ENCODE measurements around the gene RBP3.

Gene RBP3

GRCh38 chr10:47348138-47348651 lies at the start of gene RBP3:
Gene RBP3, plus strand, starts transcription at chr10:47348363. Its CDS starts 122 bp downstream, at chr10:47348485.
- no peak for DNase-seq

- DNase-seq, result no peak
These were observed 49.4 kb upstream of the RBP3 start for GRCh38 chr10:47298715-47299114.

DNA sequence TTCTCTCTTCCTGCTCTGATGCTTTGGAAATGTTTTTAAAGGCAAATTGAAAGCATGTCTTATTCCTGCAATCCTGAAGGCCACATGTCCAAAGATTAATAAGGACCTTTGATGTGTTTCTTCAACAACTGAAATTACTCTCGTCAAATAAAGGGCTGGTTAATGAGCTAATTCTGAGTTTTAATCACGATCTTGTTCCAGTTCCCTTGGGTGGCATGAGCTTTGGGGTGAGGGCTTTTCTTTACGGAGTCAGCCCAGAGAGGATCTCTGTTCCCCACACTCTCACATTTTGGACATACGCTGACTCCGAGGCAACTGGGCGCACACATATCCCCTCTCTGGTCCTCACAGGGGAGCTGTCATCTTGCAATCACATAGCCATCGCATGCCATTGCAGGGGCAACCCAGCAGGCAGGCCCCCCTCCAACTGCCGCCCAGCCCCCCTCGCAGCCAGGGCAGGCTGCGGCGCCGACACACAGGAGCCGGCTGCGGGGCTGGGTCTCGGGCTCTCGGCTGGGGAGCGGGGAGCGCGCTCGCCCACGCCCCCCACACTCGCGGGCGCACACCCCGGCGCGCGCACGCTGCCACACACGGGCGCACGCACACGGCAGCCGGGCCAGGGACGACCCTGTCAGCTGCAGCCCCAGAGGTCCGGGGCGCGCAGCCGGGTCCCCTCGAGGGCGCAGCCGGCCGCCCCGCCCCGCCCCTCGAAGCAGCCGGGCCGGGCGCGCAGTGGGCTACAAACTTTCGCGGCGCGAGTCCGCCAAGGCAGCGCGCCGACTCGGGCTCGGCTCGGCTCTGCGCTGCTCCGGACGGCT lies 48.3 kb upstream of the RBP3 start, which contains the start of gene GDF10:
Gene GDF10 (plus strand): TSS at position 587 of the 818 bp plus-strand sequence. CDS start 455 bp downstream, outside the sequence.
- no peak for DNase-seq

DNA sequence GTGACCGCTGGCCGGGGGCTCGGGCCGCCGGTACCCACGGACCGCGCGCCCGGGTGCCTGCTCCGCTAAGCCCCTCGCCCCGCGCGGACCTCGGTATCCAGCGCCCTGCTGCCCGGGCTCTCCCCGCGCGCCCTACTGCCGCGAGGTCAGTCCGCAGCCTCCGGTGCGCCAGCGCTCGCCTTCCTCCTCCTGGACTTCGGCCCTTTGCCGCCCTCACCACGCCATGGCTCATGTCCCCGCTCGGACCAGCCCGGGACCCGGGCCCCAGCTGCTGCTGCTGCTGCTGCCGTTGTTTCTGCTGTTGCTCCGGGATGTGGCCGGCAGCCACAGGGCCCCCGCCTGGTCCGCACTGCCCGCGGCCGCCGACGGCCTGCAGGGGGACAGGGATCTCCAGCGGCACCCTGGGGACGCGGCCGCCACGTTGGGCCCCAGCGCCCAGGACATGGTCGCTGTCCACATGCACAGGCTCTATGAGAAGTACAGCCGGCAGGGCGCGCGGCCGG lies 47.7 kb upstream of the RBP3 start:
- no peak for DNase-seq

DNA sequence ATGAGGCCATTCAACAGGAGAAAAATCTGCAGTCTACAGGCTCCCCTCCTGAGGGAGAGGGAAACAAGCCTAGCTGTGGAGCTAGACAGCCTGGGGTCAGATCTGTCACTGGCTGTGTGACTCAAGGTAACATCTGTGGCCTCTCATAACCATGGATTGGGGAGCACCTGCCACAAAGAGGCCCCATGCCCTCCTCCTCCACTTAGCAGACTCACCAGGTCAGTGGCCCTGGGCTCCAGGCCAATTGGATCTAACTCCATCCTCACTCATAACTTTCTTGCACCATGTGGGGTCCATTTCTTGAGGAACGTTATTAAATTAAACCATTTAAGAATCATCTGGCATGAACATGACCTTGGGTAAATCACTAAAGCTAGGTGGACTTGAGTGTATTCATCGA lies 46.3 kb upstream of the RBP3 start:
- no peak for DNase-seq

GRCh38 chr10:47303105-47303504 lies 45.1 kb upstream of the RBP3 start:
- DNase-seq, result no peak

GRCh38 chr10:47303866-47304265 lies 44.3 kb upstream of the RBP3 start:
- no peak for DNase-seq

- no peak for DNase-seq
These were observed 42.6 kb upstream of the RBP3 start for GRCh38 chr10:47305566-47305965.

- DNase-seq, result no peak
These were observed 41.6 kb upstream of the RBP3 start for GRCh38 chr10:47306387-47307210.

GRCh38 chr10:47307381-47307780 lies 40.8 kb upstream of the RBP3 start:
- DNase-seq, result no peak

DNA sequence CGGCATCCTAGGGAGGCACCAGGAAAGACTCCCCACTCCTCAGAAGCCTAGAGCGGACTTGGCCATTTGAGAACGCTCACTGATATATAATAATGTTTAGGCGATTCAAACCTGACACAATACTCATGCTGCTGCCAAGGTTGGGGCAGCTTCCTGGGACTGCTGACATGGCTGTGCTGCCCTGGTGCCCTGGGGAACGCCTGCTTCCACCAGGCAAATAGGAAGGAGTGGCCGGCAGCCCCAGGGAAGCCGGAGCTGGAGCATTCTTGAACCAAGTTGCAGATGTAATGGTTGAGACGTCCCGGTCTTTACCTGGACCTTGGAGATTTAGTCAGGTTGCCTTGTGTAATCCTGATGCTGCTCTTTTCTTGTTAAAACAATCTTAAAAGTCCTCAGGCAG lies 39.4 kb upstream of the RBP3 start:
- no peak for DNase-seq

DNA sequence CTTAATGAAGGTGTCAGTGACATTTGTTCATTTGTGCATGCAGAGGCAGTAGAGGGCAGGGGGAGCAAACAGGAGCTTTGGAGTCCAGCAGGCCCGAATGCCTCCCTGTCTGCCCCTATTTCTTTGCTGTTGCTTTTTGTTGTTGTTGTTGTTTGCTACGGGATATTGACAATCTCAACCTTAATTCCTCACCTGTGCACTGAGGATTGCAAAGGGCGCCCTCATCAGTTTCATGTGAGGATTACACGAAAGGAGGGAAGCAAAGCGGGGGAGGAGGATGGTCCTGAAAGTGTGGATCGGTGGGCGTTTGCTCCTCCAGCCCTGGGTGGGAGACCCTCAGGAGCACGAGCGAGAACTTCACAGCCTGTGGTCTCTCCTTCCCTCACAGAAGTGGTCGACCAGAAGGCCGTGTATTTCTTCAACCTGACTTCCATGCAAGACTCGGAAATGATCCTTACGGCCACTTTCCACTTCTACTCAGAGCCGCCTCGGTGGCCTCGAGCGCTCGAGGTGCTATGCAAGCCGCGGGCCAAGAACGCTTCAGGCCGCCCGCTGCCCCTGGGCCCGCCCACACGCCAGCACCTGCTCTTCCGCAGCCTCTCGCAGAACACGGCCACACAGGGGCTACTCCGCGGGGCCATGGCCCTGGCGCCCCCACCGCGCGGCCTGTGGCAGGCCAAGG lies 38.6 kb upstream of the RBP3 start:
- DNase-seq, result no peak

DNA sequence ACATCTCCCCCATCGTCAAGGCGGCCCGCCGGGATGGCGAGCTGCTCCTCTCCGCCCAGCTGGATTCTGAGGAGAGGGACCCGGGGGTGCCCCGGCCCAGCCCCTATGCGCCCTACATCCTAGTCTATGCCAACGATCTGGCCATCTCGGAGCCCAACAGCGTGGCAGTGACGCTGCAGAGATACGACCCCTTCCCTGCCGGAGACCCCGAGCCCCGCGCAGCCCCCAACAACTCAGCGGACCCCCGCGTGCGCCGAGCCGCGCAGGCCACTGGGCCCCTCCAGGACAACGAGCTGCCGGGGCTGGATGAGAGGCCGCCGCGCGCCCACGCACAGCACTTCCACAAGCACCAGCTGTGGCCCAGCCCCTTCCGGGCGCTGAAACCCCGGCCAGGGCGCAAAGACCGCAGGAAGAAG lies 38.1 kb upstream of the RBP3 start:
- DNase-seq, result no peak

DNA sequence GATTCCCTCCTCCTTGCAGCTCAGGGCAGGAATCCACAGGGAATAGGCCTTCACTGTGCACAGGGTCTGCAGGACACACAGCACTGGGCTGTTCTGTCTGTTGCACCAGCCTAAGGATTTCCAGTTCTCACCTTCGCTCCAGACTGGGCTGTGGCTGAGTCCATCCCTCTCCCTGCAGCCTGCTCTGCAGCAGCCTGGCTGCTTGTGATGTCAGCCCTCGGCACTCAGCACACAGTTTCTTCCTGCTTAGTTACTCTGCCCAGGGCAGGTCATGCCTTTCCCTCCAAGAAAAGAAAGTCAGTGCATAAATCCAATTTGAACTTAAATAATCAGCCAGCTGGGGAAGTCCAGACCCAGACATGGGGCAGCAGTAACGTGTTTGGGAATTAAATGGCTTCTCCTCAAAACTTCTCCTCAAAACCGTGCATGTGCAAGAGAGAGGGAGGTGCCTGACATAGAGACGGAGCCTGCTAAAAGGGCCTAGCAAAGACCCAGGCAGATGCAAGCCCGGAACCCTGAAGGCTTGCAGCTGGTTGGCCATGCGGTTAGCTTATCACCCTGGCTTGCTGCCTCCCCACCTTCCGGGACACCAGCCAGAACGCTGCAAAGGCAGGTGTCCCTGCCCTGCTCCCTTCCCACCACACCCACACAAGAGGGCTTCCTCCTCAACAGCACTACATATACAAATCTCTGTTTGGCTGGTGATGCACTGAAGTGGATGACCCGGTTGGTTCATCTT lies 36.8 kb upstream of the RBP3 start:
- no peak for DNase-seq

DNA sequence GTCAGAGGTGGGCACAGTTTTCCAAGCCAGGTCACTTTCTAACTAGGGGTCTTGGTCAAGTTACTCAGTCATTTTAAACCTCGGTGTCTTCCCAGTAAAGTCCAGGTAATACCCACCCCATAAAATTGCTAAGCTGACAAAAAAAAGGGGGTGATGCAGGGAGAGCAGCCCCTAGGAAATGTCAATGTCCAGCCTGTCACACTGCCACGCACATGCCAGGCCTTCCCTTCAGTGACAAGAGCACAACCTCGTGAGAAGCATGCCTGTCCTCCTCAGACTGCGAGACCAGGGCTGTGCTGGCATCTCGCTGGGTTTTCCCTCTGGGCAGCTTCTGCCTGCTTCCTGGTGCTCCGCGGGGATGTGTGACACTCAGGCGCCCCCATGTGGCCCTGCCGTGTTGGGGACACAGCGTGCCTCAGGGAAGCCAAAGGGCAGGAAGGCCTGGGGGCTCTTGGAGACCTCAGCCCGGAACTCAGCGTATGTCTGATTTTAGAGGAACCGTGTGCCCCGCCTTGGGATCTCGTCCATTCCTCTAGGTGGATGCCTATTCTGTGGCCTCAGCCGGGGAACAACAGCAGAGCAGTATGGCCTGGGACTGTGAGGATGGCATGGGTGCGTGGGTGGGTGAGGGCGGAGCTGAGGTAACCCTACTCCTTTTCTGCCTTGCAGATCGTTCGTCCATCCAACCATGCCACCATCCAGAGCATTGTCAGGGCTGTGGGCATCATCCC lies 36.1 kb upstream of the RBP3 start:
- DNase-seq, result peak; percentile 43 to 50

DNA sequence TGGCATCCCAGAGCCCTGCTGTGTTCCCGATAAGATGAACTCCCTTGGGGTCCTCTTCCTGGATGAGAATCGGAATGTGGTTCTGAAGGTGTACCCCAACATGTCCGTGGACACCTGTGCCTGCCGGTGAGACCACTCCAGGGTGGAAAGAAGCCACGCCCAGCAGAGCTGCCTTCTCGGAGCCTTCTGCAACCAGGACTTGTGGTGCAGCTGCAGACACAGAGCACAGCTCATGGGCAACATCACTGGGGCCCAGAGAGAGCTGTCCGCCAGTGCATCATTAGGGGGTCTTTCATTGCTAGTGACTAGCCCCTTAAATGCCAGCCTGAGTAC lies 35.5 kb upstream of the RBP3 start:
- no peak for DNase-seq

- DNase-seq, result no peak
These were observed 33.7 kb upstream of the RBP3 start for GRCh38 chr10:47314416-47314970.

DNA sequence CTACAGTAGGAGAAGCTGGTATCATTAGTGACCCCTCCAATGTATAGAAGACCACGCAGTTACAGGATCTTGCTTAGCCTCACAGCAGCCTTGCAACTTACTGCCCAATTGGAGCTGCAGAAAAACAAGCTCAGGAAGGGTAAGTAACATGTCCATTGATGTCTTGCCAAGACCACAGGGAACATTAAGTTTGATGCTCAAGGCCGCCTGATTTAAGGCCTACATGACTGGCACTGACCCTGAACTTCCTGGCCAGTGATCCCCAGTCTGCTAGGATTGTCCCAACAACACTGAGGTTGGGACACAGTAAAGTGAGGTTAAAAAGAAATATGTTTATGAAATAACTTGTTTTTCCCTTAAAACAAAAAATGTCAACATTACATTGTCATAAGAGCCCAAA lies 32.7 kb upstream of the RBP3 start:
- DNase-seq, result no peak

DNA sequence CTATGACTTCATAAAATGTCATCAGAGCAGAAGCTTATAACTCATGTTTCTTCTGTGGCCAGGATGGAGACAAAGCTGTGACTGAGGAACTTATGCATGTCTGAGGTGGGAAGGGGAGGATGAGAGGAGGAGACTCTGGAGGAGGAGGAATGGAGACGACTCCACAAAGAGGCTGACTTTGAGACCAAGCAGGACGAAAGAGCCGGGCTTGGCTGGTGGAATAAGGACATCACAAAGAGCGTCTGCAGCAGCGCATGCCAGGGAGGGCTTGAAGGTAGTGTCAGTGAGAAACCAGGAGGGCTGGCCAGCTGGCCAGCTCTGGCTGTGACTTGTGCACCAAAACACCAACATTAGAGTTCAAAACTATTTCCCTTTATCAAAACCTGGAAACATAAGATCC lies 32.0 kb upstream of the RBP3 start:
- DNase-seq, result no peak

DNA sequence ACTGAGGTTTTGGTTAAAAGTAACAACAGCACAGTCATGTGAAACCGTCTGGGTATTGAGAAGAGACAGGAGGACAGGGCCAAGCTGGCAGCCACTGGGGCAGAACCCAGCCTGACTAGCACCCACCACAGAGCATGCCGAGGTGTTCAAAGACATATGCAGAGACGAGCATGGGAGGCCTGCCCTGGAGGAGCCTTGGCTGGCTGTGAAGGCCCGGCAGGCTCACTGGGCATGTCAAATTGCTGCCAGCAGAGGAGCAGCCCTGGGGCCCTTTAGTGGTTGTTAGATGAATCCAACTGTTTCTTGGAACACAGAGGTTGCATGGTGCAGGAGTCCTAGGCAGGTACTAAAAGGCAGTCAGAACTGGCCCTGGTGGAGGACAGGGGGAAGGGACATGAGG lies 30.9 kb upstream of the RBP3 start:
- DNase-seq, result no peak

- DNase-seq, result no peak
These were observed 29.5 kb upstream of the RBP3 start for GRCh38 chr10:47318706-47319105.

Data from AML-193 (cell line).